ENCODE measurements around the gene SLC9C2.

The SLC9C2 gene

GRCh38 chr1:173580658-173581057 is 22.2 kb downstream of the SLC9C2 start:
- H2AFZ ChIP-seq (ENCODE audit: low read depth), result no peak overlapping the region
- no peaks in the 10 kb centered on the region for H3K79me2 ChIP-seq (ENCODE audit: insufficient read depth, low read depth)
- TF ChIP-seq, protein P1, sequence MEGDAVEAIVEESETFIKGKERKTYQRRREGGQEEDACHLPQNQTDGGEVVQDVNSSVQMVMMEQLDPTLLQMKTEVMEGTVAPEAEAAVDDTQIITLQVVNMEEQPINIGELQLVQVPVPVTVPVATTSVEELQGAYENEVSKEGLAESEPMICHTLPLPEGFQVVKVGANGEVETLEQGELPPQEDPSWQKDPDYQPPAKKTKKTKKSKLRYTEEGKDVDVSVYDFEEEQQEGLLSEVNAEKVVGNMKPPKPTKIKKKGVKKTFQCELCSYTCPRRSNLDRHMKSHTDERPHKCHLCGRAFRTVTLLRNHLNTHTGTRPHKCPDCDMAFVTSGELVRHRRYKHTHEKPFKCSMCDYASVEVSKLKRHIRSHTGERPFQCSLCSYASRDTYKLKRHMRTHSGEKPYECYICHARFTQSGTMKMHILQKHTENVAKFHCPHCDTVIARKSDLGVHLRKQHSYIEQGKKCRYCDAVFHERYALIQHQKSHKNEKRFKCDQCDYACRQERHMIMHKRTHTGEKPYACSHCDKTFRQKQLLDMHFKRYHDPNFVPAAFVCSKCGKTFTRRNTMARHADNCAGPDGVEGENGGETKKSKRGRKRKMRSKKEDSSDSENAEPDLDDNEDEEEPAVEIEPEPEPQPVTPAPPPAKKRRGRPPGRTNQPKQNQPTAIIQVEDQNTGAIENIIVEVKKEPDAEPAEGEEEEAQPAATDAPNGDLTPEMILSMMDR (conservative IDR thresholded peaks at IDR 0.05; ENCODE audit: low read depth, low read length), result no peak

DNA sequence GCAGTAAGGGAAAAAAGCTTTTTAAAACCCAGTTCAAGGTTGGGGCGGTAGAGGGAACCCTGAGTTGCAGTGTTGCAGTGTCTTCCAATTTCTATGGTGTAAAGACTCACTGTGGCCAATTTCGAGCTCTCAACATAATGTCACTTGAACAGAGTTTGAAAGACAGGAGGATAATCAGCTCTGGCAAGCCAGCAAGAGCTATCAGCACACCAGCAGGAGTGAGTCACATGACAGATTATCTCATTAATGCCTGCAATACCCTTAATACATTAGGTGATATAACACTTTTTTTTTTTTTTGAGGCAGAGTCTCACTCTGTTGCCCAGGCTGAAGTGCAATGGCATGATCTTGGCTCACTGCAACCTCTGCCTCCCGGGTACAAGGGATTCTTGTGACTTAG is 22.8 kb downstream of the SLC9C2 start:
- Histone ChIP-seq H3K4me1 (ENCODE audit: low read depth, poor library complexity, severe bottlenecking) (no peaks in the 10 kb centered on the region), H3K27me3 (ENCODE audit: insufficient read depth, low read depth) (no peaks in the 10 kb centered on the region), H3K36me3 (ENCODE audit: insufficient read depth) (no peaks in the 10 kb centered on the region), H3K27ac (no peak overlapping the region), H4K20me1 (ENCODE audit: insufficient read depth) (no peaks in the 10 kb centered on the region), H3K4me3 (IDR thresholded peaks at IDR 0.05; ENCODE audit: insufficient read depth, low read depth, low read length) (no peak overlapping the region), H3K79me2 (ENCODE audit: insufficient read depth, low read depth) (no peaks in the 10 kb centered on the region), H3K4me2 (no peak overlapping the region), H2AFZ (ENCODE audit: low read depth) (no peak overlapping the region), H3K9ac (no peak overlapping the region)
- TF ChIP-seq, protein P1 (conservative IDR thresholded peaks at IDR 0.05; ENCODE audit: low read depth, low read length), result no peak

More at GRCh38 chr1:173580658-173581057, 22.2 kb downstream of the SLC9C2 start:
- no peak overlapping the region for H3K9ac ChIP-seq
- no peaks in the 10 kb centered on the region for H4K20me1 ChIP-seq (ENCODE audit: insufficient read depth)
- H3K27me3 ChIP-seq (ENCODE audit: insufficient read depth, low read depth), result no peaks in the 10 kb centered on the region
- H3K4me3 ChIP-seq (IDR thresholded peaks at IDR 0.05; ENCODE audit: insufficient read depth, low read depth, low read length), result no peak overlapping the region
- H3K4me2 ChIP-seq, result no peak overlapping the region
- H3K27ac ChIP-seq, result no peak overlapping the region
- no peaks in the 10 kb centered on the region for H3K36me3 ChIP-seq (ENCODE audit: insufficient read depth)
- H3K4me1 ChIP-seq (ENCODE audit: low read depth, poor library complexity, severe bottlenecking), result no peaks in the 10 kb centered on the region

DNA sequence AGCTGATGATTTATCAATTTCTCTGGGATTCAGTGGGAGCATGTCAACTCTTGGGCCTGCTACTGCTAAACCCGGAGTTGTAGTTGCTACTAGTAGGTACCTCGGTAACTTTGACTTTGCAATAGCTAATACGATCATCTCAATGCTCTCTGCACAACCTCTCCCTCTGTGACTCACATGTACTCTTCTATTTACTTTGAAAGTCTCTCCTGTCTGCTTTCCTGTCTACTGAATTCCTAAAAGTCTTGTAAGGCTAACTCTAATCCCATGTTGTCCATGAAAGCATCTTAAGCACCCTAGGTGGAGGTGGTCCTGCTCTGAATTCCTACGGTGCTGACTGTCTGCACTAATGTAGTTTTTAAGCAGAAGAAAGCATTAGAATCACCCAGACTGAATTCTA is 29.3 kb downstream of the SLC9C2 start:
- Histone ChIP-seq H3K79me2 (ENCODE audit: insufficient read depth, low read depth) (no peaks in the 10 kb centered on the region), H3K4me1 (ENCODE audit: low read depth, poor library complexity, severe bottlenecking) (peaks cover 30% of the 10 kb centered on the region), H3K4me3 (IDR thresholded peaks at IDR 0.05; ENCODE audit: insufficient read depth, low read depth, low read length) (no peak overlapping the region), H4K20me1 (ENCODE audit: insufficient read depth) (no peaks in the 10 kb centered on the region), H3K27me3 (ENCODE audit: insufficient read depth, low read depth) (no peaks in the 10 kb centered on the region), H3K27ac (no peak overlapping the region), H3K4me2 (no peak overlapping the region), H3K9ac (no peak overlapping the region), H2AFZ (ENCODE audit: low read depth) (no peak overlapping the region), H3K36me3 (ENCODE audit: insufficient read depth) (no peaks in the 10 kb centered on the region)
- TF ChIP-seq, protein P1 (conservative IDR thresholded peaks at IDR 0.05; ENCODE audit: low read depth, low read length), result no peak

GRCh38 chr1:173572201-173572873 is 30.5 kb downstream of the SLC9C2 start:
- no peaks in the 10 kb centered on the region for H3K36me3 ChIP-seq (ENCODE audit: insufficient read depth)
- H3K27ac ChIP-seq, result no peak overlapping the region
- H3K79me2 ChIP-seq (ENCODE audit: insufficient read depth, low read depth), result no peaks in the 10 kb centered on the region
- H3K4me2 ChIP-seq, result no peak overlapping the region
- H3K4me3 ChIP-seq (IDR thresholded peaks at IDR 0.05; ENCODE audit: insufficient read depth, low read depth, low read length), result no peak overlapping the region
- no peak overlapping the region for H3K9ac ChIP-seq
- TF ChIP-seq, protein P1 (conservative IDR thresholded peaks at IDR 0.05; ENCODE audit: low read depth, low read length), result no peak
- H4K20me1 ChIP-seq (ENCODE audit: insufficient read depth), result no peaks in the 10 kb centered on the region
- H3K4me1 ChIP-seq (ENCODE audit: low read depth, poor library complexity, severe bottlenecking), result peaks cover 30% of the 10 kb centered on the region
- H2AFZ ChIP-seq (ENCODE audit: low read depth), result no peak overlapping the region
- H3K27me3 ChIP-seq (ENCODE audit: insufficient read depth, low read depth), result no peaks in the 10 kb centered on the region

All from KMS-11 (cell line).